SK-N-SH treated with all-trans-retinoic acid at 6 μM for 48 hours (cell line): ENCODE results near the gene TLE2.

Experiments
- BACH2 ChIP-seq: fragments of 250-450 bp; sonication (Bioruptor Pico); IDR thresholded peaks from 2 replicates; pipeline ENCODE4 v1.9.0; 2021; ENCODE audit warnings: mild to moderate bottlenecking, borderline replicate concordance
- CSDC2 ChIP-seq: fragments of 250-450 bp; sonication (Bioruptor Pico); IDR thresholded peaks from 2 replicates; pipeline ENCODE4 v1.5.0; 2020; ENCODE audit warnings: mild to moderate bottlenecking, moderate library complexity
- GLIS3 ChIP-seq: fragments of 250-450 bp; sonication (Bioruptor Pico); IDR thresholded peaks from 2 replicates; pipeline ENCODE4 v1.5.0; 2020; ENCODE audit warnings: mild to moderate bottlenecking, moderate library complexity
- PATZ1 ChIP-seq: fragments of 250-450 bp; sonication (Bioruptor Pico); IDR thresholded peaks from 2 replicates; pipeline ENCODE4 v1.8.0; 2020; ENCODE audit warnings: mild to moderate bottlenecking, moderate library complexity, borderline replicate concordance
- POU6F1 ChIP-seq: fragments of 250-450 bp; sonication (Bioruptor Pico); IDR thresholded peaks from 2 replicates; pipeline ENCODE4 v1.8.0; 2021; ENCODE audit warnings: low read depth, mild to moderate bottlenecking, moderate library complexity, borderline replicate concordance
- PPARA ChIP-seq: fragments of 250-450 bp; sonication (Bioruptor Pico); IDR thresholded peaks from 2 replicates; pipeline ENCODE4 v1.5.0; 2020; ENCODE audit warnings: mild to moderate bottlenecking, borderline replicate concordance
- RARB ChIP-seq: fragments of 250-450 bp; sonication (Bioruptor Pico); IDR thresholded peaks from 2 replicates; pipeline ENCODE4 v1.8.0; 2021; ENCODE audit warnings: mild to moderate bottlenecking, moderate library complexity
- TOX ChIP-seq: fragments of 250-450 bp; sonication (Bioruptor Pico); IDR thresholded peaks from 2 replicates; pipeline ENCODE4 v1.8.0; 2021; ENCODE audit warnings: mild to moderate bottlenecking, moderate library complexity, borderline replicate concordance
- ZFP3 ChIP-seq: fragments of 250-450 bp; sonication (Bioruptor Pico); IDR thresholded peaks from 2 replicates; pipeline ENCODE4 v1.5.0; 2020; ENCODE audit warnings: mild to moderate bottlenecking, moderate library complexity
- ZFP30 ChIP-seq: fragments of 450-650 bp; formaldehyde crosslinking; IDR thresholded peaks from 2 replicates; pipeline ENCODE4 v1.5.0; 2022; ENCODE audit warnings: mild to moderate bottlenecking, moderate library complexity

GRCh38 chr19:2992958-2993357 is 36.1 kb downstream of the TLE2 start:
- TF ChIP-seq POU6F1 (CRISPR knock-in tag) (no peak), TOX (CRISPR knock-in tag) (no peak), GLIS3 (no peak), RARB (CRISPR knock-in tag) (no peak), CSDC2 (CRISPR knock-in tag) (no peak), ZFP3 (no peak), PPARA (CRISPR knock-in tag) (no peak), BACH2 (no peak), ZFP30 (no peak), PATZ1 (CRISPR knock-in tag) (no peak)
